Pulmonary artery endothelial cell (primary cell): ENCODE results near the gene SULT1A2. TPM values are rescaled to one million over a fixed set of nuclear protein-coding genes. Genes with fewer than 3 reads are reported as not detected.
"Not testable (repeated sequence)": the region's sequence is repeated elsewhere in the genome, so short reads cannot be mapped to it uniquely, and the experiment has no call there.

Source experiments
- DNase-seq: peaks from one replicate; pipeline ENCODE4 v3.0.0-alpha.2; 2011; ENCODE audit warnings: low read depth, low spot score
- total RNA-seq: library from RNA; depleted of rRNA; stranded (reverse); fragments of >200 nt; gene quantifications from 2 replicates; pipeline ENCODE4 v1.2.3, GENCODE V29; 2014

The SULT1A2 gene
- total RNA-seq, 1 donor from 2014 or later, result 0.07 TPM

GRCh38 chr16:28591355-28591754, 5.5 kb downstream of the SULT1A2 start:
- DNase-seq, result no peak

GRCh38 chr16:28590384-28591340, 6.2 kb downstream of the SULT1A2 start:
- DNase-seq, result no peak

GRCh38 chr16:28589930-28590329, 6.9 kb downstream of the SULT1A2 start:
- DNase-seq, result no peak

- DNase-seq, result no peak
Observed at GRCh38 chr16:28589069-28589468, 7.8 kb downstream of the SULT1A2 start.

- no peak for DNase-seq
Observed at GRCh38 chr16:28587386-28587785, 9.5 kb downstream of the SULT1A2 start.

GRCh38 chr16:28586466-28586865, 10.4 kb downstream of the SULT1A2 start:
- no peak for DNase-seq

- no peak for DNase-seq
Observed at GRCh38 chr16:28585674-28586073, 11.2 kb downstream of the SULT1A2 start.

- no peak for DNase-seq
Observed at GRCh38 chr16:28580726-28581315, 16.0 kb downstream of the SULT1A2 start.

- no peak for DNase-seq
Observed at GRCh38 chr16:28575446-28576109, 21.3 kb downstream of the SULT1A2 start.

GRCh38 chr16:28574925-28575324, 21.9 kb downstream of the SULT1A2 start:
- no peak for DNase-seq

- DNase-seq, result no peak
Observed at GRCh38 chr16:28573738-28574718, 22.8 kb downstream of the SULT1A2 start.

GRCh38 chr16:28572696-28573510, 23.9 kb downstream of the SULT1A2 start:
- no peak for DNase-seq

- no peak for DNase-seq
Observed at GRCh38 chr16:28569968-28570752, 26.7 kb downstream of the SULT1A2 start.

- no peak for DNase-seq
Observed at GRCh38 chr16:28569021-28569420, 27.8 kb downstream of the SULT1A2 start.

- DNase-seq, result no peak
Observed at GRCh38 chr16:28567292-28567691, 29.6 kb downstream of the SULT1A2 start.

GRCh38 chr16:28566233-28566925, 30.5 kb downstream of the SULT1A2 start:
- not testable (repeated sequence) for DNase-seq

- no peak for DNase-seq
Observed at GRCh38 chr16:28563218-28563617, 33.6 kb downstream of the SULT1A2 start.

GRCh38 chr16:28562199-28562598, 34.7 kb downstream of the SULT1A2 start:
- DNase-seq, result no peak
